DOHH2 (cell line): ENCODE data around the gene BAD.

Experiments
- H3F3A ChIP-seq: fragments of 200-600 bp; sonication (generic), shearing (Covaris generic); 2 replicates; pipeline ENCODE4 v1.6.0; 2016; ENCODE audit warnings: antibody characterized with exemption, mild to moderate bottlenecking; ENCODE audit not compliant: control insufficient read depth, insufficient read depth
- H3K27ac ChIP-seq: fragments of 200-600 bp; sonication (generic); 2 replicates; pipeline ENCODE4 v1.5.1; 2014; ENCODE audit warnings: low read depth, mild to moderate bottlenecking, low read length, moderate library complexity
- H3K27me3 ChIP-seq: fragments of 200-600 bp; sonication (generic); 2 replicates; pipeline ENCODE4 v1.6.1; 2014; ENCODE audit warnings: mild to moderate bottlenecking, low read length, mixed read lengths; ENCODE audit not compliant: control insufficient read depth
- H3K36me3 ChIP-seq: fragments of 200-600 bp; sonication (generic); 2 replicates; pipeline ENCODE4 v1.6.1; 2014; ENCODE audit warnings: mild to moderate bottlenecking, low read length, moderate library complexity, mixed read lengths; ENCODE audit not compliant: control insufficient read depth
- H3K4me1 ChIP-seq: fragments of 200-600 bp; sonication (generic); 2 replicates; pipeline ENCODE4 v1.6.1; 2014; ENCODE audit warnings: mild to moderate bottlenecking, low read length, mixed read lengths; ENCODE audit not compliant: control insufficient read depth
- H3K4me2 ChIP-seq: fragments of 200-600 bp; sonication (generic); 2 replicates; pipeline ENCODE4 v1.6.0; 2014; ENCODE audit warnings: mild to moderate bottlenecking, low read length, moderate library complexity
- H3K4me3 ChIP-seq: fragments of 200-600 bp; sonication (generic); 2 replicates; pipeline ENCODE4 v1.5.1; 2014; ENCODE audit warnings: mild to moderate bottlenecking, low read length, mixed read lengths
- H3K79me2 ChIP-seq: fragments of 200-600 bp; sonication (generic); 2 replicates; pipeline ENCODE4 v1.6.1; 2014; ENCODE audit warnings: mild to moderate bottlenecking, low read length, mixed read lengths; ENCODE audit not compliant: control insufficient read depth
- H3K9me2 ChIP-seq: fragments of 200-600 bp; sonication (generic); replicated peaks from 2 replicates; pipeline ENCODE4 v1.6.1; 2014; ENCODE audit warnings: mild to moderate bottlenecking, low read length, mixed read lengths; ENCODE audit not compliant: control insufficient read depth
- H3K9me3 ChIP-seq: fragments of 200-600 bp; sonication (generic); 2 replicates; pipeline ENCODE4 v1.6.1; 2014; ENCODE audit warnings: antibody characterized with exemption, low read length, mixed read lengths; ENCODE audit not compliant: control insufficient read depth, insufficient read depth
- H4K20me1 ChIP-seq: fragments of 200-600 bp; sonication (generic); 2 replicates; pipeline ENCODE4 v1.6.0; 2014; ENCODE audit warnings: low read depth, mild to moderate bottlenecking, antibody characterized with exemption, low read length, moderate library complexity; ENCODE audit not compliant: control insufficient read depth, insufficient read depth
- EZH2phosphoT487 ChIP-seq: fragments of 200-600 bp; sonication (generic); IDR thresholded peaks from 2 replicates; pipeline ENCODE4 v1.6.1; 2017; ENCODE audit warnings: borderline replicate concordance, mild to moderate bottlenecking, antibody characterized with exemption, low read length, moderate library complexity, mixed read lengths
- TF ChIP-seq, protein P1 (sequence below): fragments of 200-600 bp; sonication (generic); IDR thresholded peaks from one replicate; pipeline ENCODE4 v1.5.1; 2014; ENCODE audit warnings: antibody characterized with exemption, mild to moderate bottlenecking, low read depth, low read length; ENCODE audit not compliant: poor library complexity, severe bottlenecking

The BAD gene

DNA sequence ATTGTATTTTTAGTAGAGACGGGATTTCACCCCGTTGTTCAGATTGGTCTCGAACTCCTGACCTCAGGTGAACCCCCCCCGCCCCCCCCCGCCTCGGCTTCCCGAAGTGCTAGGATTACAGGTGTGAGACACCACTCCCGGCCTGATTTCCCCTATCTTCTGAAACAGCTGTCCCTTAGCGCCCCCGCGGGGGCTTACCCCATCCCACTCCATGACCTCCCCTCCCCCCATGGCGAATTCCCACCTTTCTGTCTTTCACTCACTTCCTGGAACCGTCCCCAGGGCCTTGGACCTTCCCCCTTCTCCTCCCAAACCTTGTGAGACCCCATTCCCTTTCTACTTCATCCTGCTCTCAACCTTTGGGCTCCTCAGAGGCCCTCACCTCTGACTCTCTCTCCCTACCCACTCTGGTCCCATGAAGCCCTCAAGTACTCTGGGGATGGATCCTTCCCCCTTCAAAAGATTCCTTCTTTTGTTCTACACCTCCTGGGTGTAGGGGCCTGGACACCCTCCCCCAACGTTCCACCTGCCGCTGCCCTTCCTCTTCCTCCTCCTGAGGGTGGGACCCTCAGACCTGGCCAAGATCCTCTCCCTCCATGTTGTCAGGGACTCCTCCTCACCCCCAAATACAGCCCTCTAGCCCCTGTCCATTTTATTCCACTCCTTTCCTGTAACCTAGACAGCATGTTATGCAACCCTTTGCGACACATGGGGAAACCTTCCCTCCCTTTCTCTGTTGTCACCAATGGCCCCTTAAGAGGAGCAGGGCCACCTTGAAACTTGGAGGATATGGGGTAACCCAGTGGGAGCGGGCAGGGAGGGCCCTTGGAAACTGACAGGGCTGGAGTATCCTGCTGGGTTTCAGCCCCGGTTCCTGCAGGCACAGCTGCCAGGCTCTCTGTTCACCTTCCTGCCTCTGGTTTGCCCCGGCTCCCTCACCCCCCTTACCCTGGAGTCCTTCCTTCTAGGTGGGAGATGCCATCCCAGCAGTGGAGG, 34.6 kb upstream of the BAD start:
- Histone ChIP-seq H3K36me3 (peaks cover 63% of the 10 kb centered on the region), H3K4me3 (peak overlapping the region; percentile 91), H3K79me2 (peaks cover 39% of the 10 kb centered on the region), H3F3A (peaks cover 16% of the 10 kb centered on the region), H4K20me1 (no peaks in the 10 kb centered on the region), H3K9me2 (no peaks in the 10 kb centered on the region), H3K27ac (peak overlapping the region; percentile 93), H3K9me3 (no peaks in the 10 kb centered on the region), H3K4me2 (peak overlapping the region; percentile 79), H3K4me1 (peaks cover 28% of the 10 kb centered on the region), H3K27me3 (no peaks in the 10 kb centered on the region)
- TF ChIP-seq, protein P1, sequence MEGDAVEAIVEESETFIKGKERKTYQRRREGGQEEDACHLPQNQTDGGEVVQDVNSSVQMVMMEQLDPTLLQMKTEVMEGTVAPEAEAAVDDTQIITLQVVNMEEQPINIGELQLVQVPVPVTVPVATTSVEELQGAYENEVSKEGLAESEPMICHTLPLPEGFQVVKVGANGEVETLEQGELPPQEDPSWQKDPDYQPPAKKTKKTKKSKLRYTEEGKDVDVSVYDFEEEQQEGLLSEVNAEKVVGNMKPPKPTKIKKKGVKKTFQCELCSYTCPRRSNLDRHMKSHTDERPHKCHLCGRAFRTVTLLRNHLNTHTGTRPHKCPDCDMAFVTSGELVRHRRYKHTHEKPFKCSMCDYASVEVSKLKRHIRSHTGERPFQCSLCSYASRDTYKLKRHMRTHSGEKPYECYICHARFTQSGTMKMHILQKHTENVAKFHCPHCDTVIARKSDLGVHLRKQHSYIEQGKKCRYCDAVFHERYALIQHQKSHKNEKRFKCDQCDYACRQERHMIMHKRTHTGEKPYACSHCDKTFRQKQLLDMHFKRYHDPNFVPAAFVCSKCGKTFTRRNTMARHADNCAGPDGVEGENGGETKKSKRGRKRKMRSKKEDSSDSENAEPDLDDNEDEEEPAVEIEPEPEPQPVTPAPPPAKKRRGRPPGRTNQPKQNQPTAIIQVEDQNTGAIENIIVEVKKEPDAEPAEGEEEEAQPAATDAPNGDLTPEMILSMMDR = no peak
- no peak for TF ChIP-seq EZH2phosphoT487

DNA sequence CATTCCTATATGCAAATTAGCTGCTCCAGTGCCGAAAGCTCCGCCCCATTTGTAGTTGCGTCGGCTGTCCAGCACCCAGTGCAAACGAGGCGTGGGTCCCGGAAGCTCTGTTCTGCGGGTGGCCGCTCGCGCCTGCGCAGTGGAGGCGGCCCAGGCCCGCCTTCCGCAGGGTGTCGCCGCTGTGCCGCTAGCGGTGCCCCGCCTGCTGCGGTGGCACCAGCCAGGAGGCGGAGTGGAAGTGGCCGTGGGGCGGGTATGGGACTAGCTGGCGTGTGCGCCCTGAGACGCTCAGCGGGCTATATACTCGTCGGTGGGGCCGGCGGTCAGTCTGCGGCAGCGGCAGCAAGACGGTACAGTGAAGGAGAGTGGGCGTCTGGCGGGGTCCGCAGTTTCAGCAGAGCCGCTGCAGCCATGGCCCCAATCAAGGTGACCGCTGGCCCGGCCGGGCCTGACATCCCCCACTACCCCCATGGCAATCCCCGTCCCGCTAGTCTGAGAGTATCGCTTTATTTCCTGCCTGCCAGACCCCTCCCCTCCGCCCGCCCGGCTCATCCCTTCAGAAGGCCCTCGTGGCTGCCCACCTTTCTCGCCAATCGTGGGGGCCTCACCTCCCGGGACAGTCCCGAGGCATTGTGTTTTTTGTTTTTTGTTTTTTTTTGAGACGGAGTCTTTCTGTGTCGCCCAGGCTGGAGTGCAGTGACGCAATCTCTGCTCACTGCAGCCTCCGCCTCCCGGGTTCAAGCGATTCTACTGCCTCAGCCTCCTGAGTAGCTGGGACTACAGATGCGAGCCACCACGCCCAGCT, 33.7 kb upstream of the BAD start, which contains the start of gene PRDX5:
PRDX5 (plus strand) TSS at position 161 of the 805 bp plus-strand sequence; CDS start at position 256, 95 bp downstream.
- Histone ChIP-seq H3K27me3 (no peaks in the 10 kb centered on the region), H3K4me3 (peak within 1 kb of the TSS; percentile 91), H3K4me2 (peak within 1 kb of the TSS; percentile 79), H3K4me1 (peaks cover 28% of the 10 kb centered on the region), H3K27ac (peak within 1 kb of the TSS; percentile 93), H3K36me3 (peaks cover 66% of the 10 kb centered on the region), H3K79me2 (peaks cover 41% of the 10 kb centered on the region), H3K9me2 (no peaks in the 10 kb centered on the region), H3K9me3 (no peaks in the 10 kb centered on the region), H4K20me1 (no peaks in the 10 kb centered on the region), H3F3A (peaks cover 16% of the 10 kb centered on the region)
- TF ChIP-seq, protein P1 = peak; percentile 51
- TF ChIP-seq EZH2phosphoT487 = no peak

DNA sequence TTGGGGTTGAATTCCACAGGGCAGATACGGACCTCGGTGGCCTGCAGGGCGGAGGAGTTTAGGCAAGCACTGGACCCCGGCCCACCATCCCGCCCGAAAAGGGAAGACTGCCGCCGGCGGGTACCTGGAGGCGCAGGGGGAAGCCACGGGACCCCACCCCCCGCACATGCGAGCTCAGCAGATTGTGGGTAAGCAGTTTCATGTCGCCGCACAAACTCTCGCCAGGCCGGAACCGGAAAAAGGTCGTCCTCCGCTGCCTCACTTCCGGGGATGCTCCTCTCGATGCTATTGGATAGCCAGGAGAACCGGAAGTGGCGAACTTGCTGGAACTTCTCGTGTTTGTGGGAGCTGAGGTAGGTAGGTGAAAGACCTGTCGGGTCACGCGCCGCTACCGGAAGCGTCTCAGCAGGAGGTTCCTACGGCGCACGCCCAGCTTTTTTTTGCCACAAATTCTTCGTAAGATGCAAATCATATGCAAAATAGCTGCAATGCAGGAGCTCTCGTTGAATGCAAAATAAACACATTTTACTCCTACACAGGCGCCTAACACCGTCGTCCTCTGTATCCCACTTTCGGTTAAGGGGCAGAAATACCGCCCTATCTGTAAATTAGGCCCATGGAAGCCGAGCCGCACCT, 33.0 kb upstream of the BAD start, which contains the start of gene TRMT112:
TRMT112 (minus strand) TSS at position 235 of the 636 bp plus-strand sequence; CDS start at position 202, 33 bp downstream.
- Histone ChIP-seq H3K79me2 (peaks cover 48% of the 10 kb centered on the region), H3K4me1 (peaks cover 28% of the 10 kb centered on the region), H3K9me3 (no peaks in the 10 kb centered on the region), H3K36me3 (peaks cover 67% of the 10 kb centered on the region), H4K20me1 (no peaks in the 10 kb centered on the region), H3F3A (peaks cover 19% of the 10 kb centered on the region), H3K27me3 (no peaks in the 10 kb centered on the region), H3K9me2 (no peaks in the 10 kb centered on the region), H3K4me3 (peak within 1 kb of the TSS; percentile 91), H3K27ac (peak within 1 kb of the TSS; percentile 93), H3K4me2 (peak within 1 kb of the TSS; percentile 79)
- TF ChIP-seq, protein P1 = no peak
- TF ChIP-seq EZH2phosphoT487 = no peak
